SK-MEL-5 (cell line): ENCODE data around the gene CDK5RAP1. TPM values are rescaled to one million over a fixed set of nuclear protein-coding genes. Genes with fewer than 3 reads are reported as not detected.
A peak's percentile ranks its signal among the peaks of the same experiment; 100 is the strongest.

ENCODE experiments used
- DNase-seq: peaks from one replicate; pipeline ENCODE4 v3.0.0-alpha.2; 2016; ENCODE audit warnings: low read depth, low spot score
- in situ Hi-C: cut with HindIII; loops from 2 replicates; pipeline ENCODE4 v1.10.0; 2016; ENCODE audit warnings: low sequenced_read_pairs, high pct_unique_total_duplicates, low pct_unique_long_range_greater_than_20kb
- total RNA-seq: library from RNA; depleted of rRNA; stranded (reverse); fragments of >200 nt; shearing (Covaris generic); gene quantifications from 2 replicates; pipeline ENCODE4 v1.2.3, GENCODE V29; 2014

CDK5RAP1 gene
- total RNA-seq, 1 experiment from 2014 or later = 38.1 TPM

- DNase-seq = no peak
- in situ Hi-C loops = no loop called here
These were observed 53.0 kb downstream of the CDK5RAP1 start for GRCh38 chr20:33348136-33348937.

- no peak for DNase-seq
- in situ Hi-C loops = no loop called here
These were observed 56.0 kb downstream of the CDK5RAP1 start for GRCh38 chr20:33345342-33345741.

- in situ Hi-C loops = no loop called here
- no peak for DNase-seq
These were observed 57.8 kb downstream of the CDK5RAP1 start for GRCh38 chr20:33343521-33343920.

GRCh38 chr20:33339515-33340058 lies 61.7 kb downstream of the CDK5RAP1 start:
- in situ Hi-C loops = no loop called here
- no peak for DNase-seq

GRCh38 chr20:33338467-33339258 lies 62.7 kb downstream of the CDK5RAP1 start:
- in situ Hi-C loops = no loop called here
- no peak for DNase-seq

GRCh38 chr20:33337531-33338165 lies 63.7 kb downstream of the CDK5RAP1 start:
- in situ Hi-C loops = no loop called here
- DNase-seq = no peak

- DNase-seq = peak; percentile 28
- in situ Hi-C loops = no loop called here
These were observed 64.2 kb downstream of the CDK5RAP1 start for GRCh38 chr20:33337119-33337518.

- in situ Hi-C loops = no loop called here
- DNase-seq = no peak
These were observed 64.9 kb downstream of the CDK5RAP1 start for GRCh38 chr20:33336375-33336774.

GRCh38 chr20:33334111-33334510 lies 67.2 kb downstream of the CDK5RAP1 start:
- no peak for DNase-seq
- in situ Hi-C loops = no loop called here

GRCh38 chr20:33333616-33334015 lies 67.7 kb downstream of the CDK5RAP1 start:
- no peak for DNase-seq
- in situ Hi-C loops = no loop called here

GRCh38 chr20:33332905-33333456 lies 68.3 kb downstream of the CDK5RAP1 start:
- in situ Hi-C loops = no loop called here
- DNase-seq = no peak

GRCh38 chr20:33328157-33329137 lies 72.9 kb downstream of the CDK5RAP1 start:
- DNase-seq = no peak
- in situ Hi-C loops = no loop called here

- DNase-seq = no peak
- in situ Hi-C loops = no loop called here
These were observed 76.0 kb downstream of the CDK5RAP1 start for GRCh38 chr20:33325350-33325749.

- in situ Hi-C loops = no loop called here
- DNase-seq = no peak
These were observed 78.1 kb downstream of the CDK5RAP1 start for GRCh38 chr20:33323236-33323635.

- DNase-seq = no peak
- in situ Hi-C loops = no loop called here
These were observed 78.9 kb downstream of the CDK5RAP1 start for GRCh38 chr20:33322456-33322855.

- no peak for DNase-seq
- in situ Hi-C loops = no loop called here
These were observed 81.3 kb downstream of the CDK5RAP1 start for GRCh38 chr20:33320006-33320405.

GRCh38 chr20:33318096-33318429 lies 83.3 kb downstream of the CDK5RAP1 start:
- in situ Hi-C loops = no loop called here
- no peak for DNase-seq
